Amniotic stem cell (primary cell): ENCODE data around the gene F8A2.
"Not testable (repeated sequence)": the region's sequence is repeated elsewhere in the genome, so short reads cannot be mapped to it uniquely, and the experiment has no call there.

Experiments
- DNase-seq: peaks from one replicate; lab custom pipeline; 2025; lab: John Stamatoyannopoulos, UW

Gene F8A2

DNA sequence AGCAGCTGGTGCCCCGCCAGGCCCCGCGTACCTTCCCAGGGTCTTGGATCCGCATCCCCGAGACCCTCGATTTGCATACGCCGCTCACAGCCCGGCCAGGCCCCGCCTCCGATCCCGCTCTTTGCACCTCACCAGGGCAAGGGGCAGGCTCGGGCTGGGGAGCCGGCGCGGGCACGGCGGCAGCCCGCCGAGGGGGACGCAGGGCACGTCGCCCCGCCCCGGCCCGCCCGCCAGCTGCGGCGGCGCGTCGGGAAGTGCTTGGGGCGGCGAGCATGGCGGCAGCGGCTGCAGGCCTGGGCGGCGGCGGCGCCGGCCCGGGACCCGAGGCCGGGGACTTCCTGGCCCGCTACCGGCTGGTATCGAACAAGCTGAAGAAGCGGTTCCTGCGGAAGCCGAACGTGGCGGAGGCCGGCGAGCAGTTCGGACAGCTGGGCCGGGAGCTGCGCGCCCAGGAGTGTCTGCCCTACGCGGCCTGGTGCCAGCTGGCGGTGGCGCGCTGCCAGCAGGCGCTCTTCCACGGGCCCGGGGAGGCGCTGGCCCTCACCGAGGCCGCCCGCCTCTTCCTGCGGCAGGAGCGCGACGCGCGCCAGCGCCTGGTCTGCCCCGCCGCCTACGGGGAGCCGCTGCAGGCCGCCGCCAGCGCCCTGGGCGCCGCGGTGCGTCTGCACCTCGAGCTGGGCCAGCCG lies at the start of gene F8A2:
Gene F8A2 (plus strand): TSS at position 253 of the 686 bp plus-strand sequence. CDS start 20 bp downstream, at position 273.
- DNase-seq, result not testable (repeated sequence)

- no peak for DNase-seq
These were observed 48.3 kb upstream of the F8A2 start for GRCh38 chrX:155333544-155334100.

DNA sequence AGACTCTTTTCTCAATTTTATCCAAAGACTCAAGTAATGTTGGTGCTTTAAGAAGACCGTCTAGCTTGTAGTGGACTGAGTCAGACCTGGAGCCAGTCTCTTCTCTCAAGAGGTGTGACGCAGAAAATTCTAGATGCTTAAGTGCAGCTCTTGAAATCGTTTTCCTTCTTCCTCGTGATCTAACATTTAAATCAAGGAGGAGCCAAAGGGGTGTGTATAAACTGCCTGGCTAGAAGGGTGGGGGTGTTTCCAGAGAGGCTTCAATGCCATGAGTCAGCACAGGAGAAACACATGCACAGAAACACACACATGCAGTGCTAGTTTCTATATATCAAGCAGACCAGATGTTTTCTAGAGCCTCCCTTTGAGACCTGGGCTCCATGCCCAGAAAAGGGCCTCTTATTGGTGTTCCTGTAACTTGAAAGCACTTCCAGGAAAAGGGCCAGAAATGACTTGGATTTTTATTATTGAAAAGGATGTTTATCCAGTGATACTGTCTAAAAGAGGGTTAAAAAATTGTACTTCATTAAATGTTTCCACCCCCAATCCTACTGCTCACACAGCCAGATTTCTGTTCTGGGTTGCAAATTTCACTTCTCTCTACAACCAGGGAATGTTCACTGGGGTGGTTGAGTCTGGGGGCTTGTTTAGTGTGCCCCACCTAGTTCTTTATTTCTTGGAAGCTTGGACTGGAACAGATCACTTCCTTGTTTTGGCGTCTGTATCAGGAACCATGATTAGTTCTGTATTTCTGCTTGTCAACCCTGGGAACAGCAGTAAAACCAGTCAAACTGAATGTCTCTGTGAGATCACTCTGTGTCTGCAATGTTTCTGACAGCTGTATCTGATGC lies 47.2 kb upstream of the F8A2 start, which contains the start of gene CLIC2:
Gene CLIC2 (minus strand): TSS at position 129 of the 851 bp plus-strand sequence. CDS start 187 bp downstream, outside the sequence.
- peak; percentile 0 for DNase-seq

- not testable (repeated sequence) for DNase-seq
These were observed 46.6 kb upstream of the F8A2 start for GRCh38 chrX:155335337-155335712.

DNA sequence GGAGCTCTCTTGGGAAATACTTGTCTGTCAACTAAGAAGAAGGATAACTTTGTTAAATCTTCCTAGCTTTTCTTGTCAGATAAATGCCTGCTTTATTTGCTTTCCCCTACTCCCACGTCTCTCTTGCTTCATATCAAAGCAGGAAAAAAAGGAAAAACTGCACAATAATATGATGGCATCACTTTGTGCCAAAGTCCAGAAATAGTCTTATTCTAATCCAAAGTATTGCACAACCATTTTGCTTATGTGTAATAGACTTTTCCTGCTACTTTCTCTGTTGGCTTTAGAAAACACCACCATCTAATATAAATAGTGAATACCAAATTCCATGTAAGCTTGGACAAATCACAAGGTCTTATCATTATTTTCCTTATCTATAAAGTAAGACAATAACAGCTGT lies 36.2 kb upstream of the F8A2 start:
- DNase-seq, result not testable (repeated sequence)

DNA sequence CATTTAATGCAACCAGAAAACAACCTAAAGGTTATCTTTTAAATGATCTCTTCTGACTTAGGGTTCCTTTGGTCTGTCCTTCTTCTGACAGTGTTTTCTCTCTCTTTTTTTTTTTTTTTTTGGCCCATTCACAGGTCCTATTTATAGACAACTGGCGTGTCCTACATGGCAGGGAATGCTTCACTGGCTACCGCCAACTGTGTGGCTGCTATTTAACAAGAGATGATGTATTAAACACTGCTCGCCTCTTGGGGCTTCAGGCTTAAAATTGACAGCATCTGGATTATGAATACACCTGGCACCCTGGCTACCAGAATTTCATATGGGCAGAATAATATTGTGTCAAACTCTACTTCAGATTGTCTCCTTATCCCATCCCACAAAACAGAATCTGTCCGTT lies 32.4 kb upstream of the F8A2 start:
- DNase-seq, result not testable (repeated sequence)

GRCh38 chrX:155363712-155364111 lies 18.2 kb upstream of the F8A2 start:
- not testable (repeated sequence) for DNase-seq

GRCh38 chrX:155373777-155374458 lies 8.0 kb upstream of the F8A2 start:
- not testable (repeated sequence) for DNase-seq

- not testable (repeated sequence) for DNase-seq
These were observed 2.1 kb upstream of the F8A2 start for GRCh38 chrX:155379802-155380201.

DNA sequence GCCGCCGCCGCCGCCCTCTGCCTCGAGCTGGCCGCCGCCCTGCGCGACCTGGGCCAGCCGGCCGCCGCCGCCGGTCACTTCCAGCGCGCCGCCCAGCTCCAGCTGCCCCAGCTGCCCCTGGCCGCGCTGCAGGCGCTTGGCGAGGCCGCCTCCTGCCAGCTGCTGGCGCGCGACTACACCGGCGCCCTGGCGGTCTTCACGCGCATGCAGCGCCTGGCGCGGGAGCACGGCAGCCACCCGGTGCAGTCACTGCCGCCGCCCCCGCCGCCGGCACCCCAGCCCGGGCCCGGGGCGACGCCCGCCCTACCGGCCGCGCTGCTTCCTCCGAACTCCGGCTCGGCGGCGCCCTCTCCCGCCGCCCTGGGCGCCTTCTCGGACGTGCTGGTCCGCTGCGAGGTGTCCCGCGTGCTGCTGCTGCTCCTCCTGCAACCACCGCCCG lies 653 bp downstream of the F8A2 start:
- DNase-seq, result not testable (repeated sequence)

- DNase-seq, result no peak
These were observed 7.7 kb downstream of the F8A2 start for GRCh38 chrX:155389634-155390033.

GRCh38 chrX:155394747-155395276 lies 12.9 kb downstream of the F8A2 start:
- not testable (repeated sequence) for DNase-seq

- DNase-seq, result no peak
These were observed 24.5 kb downstream of the F8A2 start for GRCh38 chrX:155406429-155406828.

GRCh38 chrX:155417769-155418168 lies 35.9 kb downstream of the F8A2 start:
- no peak for DNase-seq
